T-helper 1 cell (primary cell): ENCODE measurements around the gene SDF2.

ENCODE experiments used
- DNase-seq, 5 donors: peaks; one replicate each; pipeline ENCODE4 v3.0.0-alpha.2; 2012 to 2020
- total RNA-seq, 4 donors: gene quantifications; one replicate each; lab custom pipeline; 2026; lab: John Stamatoyannopoulos, UW

SDF2 gene
- total RNA-seq = 15.6 to 28.1 (median 23.2) reads per million in 4 donors

DNA sequence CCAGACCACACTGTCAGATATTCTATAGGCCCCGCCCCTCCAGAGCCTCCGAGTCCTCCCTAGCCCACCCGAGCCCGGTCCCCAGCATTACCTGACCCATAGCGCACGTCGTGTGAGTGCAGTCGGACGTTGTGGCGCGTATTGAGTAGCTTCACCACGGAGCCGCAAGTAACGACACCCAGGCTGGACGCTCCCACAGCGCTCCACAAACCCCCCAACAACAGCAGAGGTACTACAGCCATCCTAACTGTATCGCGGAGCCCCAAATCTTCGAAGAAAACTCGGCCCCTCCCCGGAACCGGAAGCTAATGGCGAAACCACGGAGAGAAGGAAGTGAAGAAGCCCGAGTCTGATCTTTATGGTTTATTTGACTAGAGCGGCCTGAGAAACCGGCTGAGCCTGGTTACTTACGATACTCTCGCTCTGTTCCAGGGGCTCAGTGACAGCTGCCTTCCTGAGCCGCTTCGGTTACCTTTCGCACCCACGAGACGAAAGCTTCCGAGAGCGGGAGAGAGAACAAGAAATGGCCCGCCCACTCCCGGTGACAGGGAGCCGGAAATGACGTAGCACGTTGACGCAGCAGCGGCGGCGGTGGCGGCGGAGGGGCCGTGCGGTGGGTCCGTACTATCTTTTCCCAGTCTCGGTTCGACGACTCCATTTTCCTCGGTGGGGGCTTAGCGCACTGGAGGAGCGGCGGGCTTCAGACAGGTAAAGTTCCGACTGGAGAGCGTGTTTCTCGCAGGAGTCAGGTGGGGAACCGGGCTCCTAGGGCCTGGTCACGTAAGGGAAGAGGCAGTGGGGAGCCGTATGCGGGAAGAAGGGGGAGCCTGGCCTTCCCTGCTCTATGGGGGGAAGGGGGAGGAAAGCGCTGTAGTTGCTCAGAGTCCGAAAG is at the start of gene SDF2, which contains the start of gene SUPT6H:
Gene SDF2, minus strand, starts transcription at position 272 of the 892 bp plus-strand sequence. Its CDS starts 30 bp downstream, at position 242.
Gene SUPT6H, plus strand, starts transcription at position 571 of the 892 bp plus-strand sequence. CDS start 11,197 bp downstream, outside the sequence.
- peak; percentile 80 to 95 (median 91) for DNase-seq

DNA sequence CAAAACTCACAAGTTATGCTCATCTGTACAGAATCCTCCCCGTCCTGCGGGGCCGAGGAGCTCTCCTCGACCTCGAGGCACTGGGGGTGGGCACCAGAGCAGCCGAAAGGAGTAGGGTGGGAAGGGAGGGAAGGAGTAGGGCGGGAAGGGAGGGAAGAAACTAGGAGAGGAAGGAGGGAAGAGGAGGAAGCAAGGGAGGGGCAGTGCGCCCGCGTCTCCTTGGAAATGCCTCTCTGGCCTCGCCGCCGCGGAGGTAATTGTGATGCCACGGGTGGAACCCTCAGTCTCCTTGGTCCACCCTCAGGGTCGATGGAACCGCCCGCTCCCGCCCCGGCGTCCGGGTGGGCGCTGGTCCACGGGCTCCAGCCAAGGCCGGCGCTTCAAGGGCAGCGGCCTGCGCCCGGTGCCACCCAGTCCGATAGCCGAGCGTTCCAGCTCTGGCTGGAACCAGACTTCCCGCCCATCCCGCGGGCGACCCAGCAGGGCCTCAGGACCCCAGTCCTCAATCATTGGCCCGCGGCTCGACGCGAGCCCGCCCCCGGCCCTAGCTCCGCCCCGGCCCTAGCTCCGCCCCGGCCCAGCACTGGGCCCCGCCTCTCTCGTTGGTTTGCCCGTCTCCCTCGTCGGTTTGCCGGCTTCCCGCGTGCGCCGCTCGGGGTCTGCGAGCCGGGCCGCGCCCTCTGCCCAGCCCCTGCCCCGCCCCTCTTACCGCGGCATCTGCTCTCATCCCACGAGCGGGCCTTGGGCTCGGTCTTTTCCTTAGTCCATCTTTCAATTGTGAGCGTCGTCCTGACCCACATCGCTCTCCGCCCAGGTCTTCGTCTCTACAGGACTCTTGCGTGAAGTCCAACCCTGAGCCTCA is 49.4 kb upstream of the SDF2 start:
- DNase-seq = peak; percentile 77 to 88 (median 85)

GRCh38 chr17:28707339-28707720 is 45.6 kb upstream of the SDF2 start:
- no peak for DNase-seq

DNA sequence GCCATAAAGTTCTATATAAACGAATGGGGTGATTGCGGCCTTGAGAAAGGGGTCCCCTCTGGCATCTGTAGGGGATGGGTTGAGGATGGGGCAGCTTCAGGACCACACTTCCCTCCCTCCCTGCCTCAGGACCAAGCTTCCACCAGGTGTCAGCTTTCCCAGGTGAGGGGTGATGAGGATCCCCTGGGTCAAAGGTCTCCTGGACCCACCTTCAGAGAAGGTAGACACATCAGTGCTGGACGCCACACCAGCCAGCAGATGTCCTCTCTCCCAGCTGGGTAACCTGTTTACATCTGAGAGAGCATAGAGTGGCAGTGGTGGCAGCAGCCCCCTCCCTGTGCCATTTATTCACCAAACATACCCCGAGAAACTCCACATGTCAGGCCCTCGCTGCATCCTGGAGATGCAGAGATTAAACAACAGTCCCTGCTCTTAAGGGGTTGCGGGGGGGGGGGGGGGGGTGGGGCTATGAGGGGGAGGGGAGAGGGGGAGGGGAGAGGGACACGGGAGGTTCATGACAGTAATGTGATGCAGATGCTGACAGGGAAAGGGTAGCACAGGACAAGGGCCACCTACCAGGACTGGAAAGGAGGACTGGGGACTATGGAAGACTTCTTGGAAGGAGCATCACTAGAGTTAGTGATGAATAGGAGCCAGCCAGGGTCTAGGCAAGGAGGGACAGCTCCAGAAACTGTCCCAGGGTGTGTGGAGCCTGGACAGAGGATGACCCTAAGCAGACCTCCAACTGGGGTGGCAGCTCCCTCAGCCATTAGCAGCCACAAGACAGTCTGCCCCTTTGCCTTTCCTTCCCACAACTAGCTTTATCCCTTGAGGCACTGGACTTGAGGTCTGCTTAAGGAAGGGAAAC is 45.0 kb upstream of the SDF2 start:
- DNase-seq = no peak

DNA sequence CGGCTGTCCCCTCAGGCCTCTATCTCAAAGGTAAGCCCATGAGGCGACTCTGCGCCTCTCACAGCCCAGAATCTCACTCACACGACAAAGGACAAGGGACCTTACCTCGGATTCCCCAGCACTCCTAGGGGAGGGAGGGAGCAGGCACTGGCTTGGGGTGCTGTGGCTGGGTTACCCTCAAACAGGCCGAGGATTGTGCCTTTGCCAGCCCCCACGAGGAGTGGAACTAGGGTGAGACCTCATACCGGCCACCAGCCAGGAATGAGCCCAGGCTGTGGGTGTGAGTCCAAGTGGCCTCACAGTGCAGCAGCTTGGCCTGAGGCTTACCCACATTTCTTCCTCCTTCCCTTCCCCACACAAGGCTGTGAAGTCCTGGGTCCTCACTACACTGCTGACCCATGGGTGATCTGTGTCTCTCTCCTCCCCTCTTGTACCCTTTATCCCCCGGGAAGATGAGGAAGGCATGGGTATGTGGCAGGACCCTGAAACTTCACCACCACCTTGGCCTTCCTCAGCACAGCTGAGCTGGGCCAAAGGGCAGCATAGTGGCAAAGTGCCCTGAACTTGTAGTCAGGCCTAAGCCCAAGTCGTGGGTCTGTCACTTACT is 44.1 kb upstream of the SDF2 start:
- no peak for DNase-seq

DNA sequence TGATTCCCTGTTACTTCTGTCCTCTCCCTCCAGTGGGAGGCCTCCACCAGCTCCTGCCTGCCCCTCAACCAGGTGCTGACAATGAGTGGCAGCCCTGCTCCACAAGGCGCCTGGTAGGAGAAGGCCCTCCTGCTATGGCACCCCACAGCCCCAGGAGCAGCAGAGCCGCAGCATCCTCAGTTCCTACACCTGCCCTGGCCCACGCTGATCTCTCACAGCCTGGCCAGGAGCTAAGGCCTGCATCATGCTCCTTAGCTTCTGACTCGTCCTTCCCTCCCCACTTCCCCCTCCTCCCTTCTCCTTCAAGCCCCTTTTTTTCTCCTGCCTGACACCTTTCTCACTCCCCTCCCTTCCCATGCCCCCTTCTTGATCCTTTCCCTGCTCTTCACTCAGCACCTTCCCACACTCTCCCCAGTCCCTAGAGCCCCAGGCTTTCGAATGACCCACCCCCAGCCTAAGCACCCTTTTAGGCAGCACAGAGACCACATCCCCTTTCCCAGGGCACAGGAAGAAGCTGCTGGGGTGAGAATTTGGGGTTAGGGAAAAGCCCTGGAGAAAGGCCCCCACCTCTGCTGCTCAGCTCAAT is 43.5 kb upstream of the SDF2 start:
- DNase-seq = no peak

DNA sequence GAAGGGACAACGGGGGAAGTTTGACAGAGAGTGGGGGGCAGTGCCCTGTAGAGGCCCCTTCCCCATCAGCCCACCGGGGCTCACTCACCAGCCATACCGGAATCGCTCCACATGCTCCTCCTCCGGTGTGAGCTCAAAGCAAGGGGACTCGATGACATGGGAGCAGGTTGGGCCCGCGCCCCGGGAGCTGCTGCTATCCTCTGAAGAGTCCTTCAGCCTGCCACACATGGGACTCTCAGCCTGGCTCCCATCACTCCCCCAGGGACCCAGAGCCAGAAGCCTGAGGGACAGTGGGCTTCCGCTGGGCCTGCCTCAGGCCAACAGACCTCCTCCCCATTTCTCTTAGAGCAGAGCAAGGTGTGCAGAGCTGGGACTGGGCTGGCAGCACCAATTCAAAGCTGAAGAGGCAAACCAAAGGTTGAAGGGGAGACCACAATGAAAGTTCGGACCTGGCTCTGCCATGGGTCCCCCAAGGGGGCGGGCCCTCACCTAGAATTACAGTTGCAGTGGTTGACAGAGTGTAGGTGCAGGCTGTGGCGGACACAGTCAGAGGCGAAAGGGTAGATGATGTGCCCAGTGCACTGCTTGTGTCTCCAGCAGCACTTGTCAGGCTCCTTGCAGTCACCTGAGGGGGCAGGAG is 42.6 kb upstream of the SDF2 start:
- no peak for DNase-seq

GRCh38 chr17:28703552-28704218 is 42.0 kb upstream of the SDF2 start:
- no peak for DNase-seq

GRCh38 chr17:28702752-28703150 is 41.0 kb upstream of the SDF2 start:
- no peak for DNase-seq

- DNase-seq = no peak
These were observed 40.5 kb upstream of the SDF2 start for GRCh38 chr17:28702026-28702751.

GRCh38 chr17:28700830-28701492 is 39.3 kb upstream of the SDF2 start:
- no peak for DNase-seq

- no peak for DNase-seq
These were observed 38.6 kb upstream of the SDF2 start for GRCh38 chr17:28700278-28700677.

- no peak for DNase-seq
These were observed 36.7 kb upstream of the SDF2 start for GRCh38 chr17:28698253-28698941.

- no peak for DNase-seq
These were observed 32.2 kb upstream of the SDF2 start for GRCh38 chr17:28693869-28694268.

DNA sequence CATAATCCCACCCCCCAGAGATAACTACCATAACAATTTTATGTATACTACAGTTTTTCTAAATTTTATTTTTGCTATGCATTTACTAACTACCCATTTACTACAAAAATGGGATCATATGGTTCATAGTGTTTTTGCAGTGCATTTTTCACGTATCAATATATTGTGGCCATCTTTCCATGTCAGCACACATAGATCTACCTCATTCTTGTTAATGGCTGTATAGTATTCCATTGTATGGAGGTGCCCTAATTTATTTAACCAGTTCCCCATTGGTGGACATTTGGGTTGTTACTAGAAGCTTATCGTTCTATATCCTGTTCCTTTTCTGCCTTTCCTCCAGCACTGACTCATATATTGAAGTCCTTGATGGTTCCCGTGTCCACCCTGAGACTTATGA is 27.3 kb upstream of the SDF2 start:
- DNase-seq = no peak

DNA sequence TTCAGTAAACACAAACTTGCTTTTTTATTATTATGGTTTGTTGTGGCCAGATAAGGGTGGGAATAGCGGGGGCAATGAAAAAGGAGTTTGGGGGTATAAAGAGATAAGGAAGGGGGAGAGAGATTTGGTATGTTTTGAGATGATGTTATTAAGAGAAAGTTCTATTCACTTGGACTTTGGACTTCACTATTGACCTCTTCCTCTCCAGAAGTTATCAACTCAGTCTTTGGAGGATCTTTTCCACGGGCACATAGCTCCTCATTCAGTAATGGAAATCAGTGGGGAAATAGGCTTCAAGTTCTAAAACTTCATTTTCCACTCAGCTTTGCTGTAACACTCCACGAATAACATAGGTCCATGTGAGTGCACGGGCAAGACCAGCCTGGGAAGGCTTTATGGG is 26.8 kb upstream of the SDF2 start:
- DNase-seq = no peak

- DNase-seq = no peak
These were observed 24.6 kb upstream of the SDF2 start for GRCh38 chr17:28686296-28686695.

- DNase-seq = no peak
These were observed 23.7 kb upstream of the SDF2 start for GRCh38 chr17:28685366-28685765.

DNA sequence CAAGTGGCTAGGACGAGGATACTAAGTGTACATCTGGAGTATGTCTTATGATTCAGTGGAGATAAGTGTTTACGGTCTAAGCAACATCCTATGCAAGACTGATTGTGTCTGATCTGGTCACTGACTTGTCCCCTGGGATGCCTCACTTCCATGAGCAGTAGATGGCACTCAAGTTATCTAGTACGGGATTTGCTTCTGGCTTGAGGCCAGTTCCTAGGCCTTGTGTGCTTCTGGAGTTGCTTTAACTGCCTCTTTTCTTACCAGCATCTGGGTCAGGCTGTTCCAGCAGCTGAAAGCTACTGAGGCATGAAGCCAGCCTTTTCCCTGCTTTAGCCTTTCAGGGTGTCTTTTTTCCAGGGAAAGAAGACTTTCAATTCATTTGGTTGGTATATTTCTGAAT is 23.3 kb upstream of the SDF2 start:
- no peak for DNase-seq
